ENCODE results near the gene TLK1.

GRCh38 chr2:170943041-170943440 is 217.7 kb downstream of the TLK1 start:
- TF ChIP-seq ZFX (IDR thresholded peaks at IDR 0.05; ENCODE audit: borderline replicate concordance) (no peak), CTCF (IDR thresholded peaks at IDR 0.05) (no peak)

All from 22Rv1 (cell line).